T-helper 1 cell treated with Interleukin-12 subunit alpha and Interleukin-12 subunit beta and Interleukin-4 antibody, amounts not matched to agents 30 ng/mL and 1 ng/mL, for 36 hours (primary cell): ENCODE results near the gene ACADS. TPM values are rescaled to one million over a fixed set of nuclear protein-coding genes. Genes with fewer than 3 reads are reported as not detected.

Experiments
- intact Hi-C: fragments of 100-400 bp; cut with micrococcal nuclease; formaldehyde crosslinking; loops from one replicate; pipeline ENCODE4 v1.15.1; 2024
- total RNA-seq: library from RNA; stranded (reverse); gene quantifications from 2 replicates; pipeline ENCODE4 v1.2.3, GENCODE V29; 2022

Gene ACADS, protein sequence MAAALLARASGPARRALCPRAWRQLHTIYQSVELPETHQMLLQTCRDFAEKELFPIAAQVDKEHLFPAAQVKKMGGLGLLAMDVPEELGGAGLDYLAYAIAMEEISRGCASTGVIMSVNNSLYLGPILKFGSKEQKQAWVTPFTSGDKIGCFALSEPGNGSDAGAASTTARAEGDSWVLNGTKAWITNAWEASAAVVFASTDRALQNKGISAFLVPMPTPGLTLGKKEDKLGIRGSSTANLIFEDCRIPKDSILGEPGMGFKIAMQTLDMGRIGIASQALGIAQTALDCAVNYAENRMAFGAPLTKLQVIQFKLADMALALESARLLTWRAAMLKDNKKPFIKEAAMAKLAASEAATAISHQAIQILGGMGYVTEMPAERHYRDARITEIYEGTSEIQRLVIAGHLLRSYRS
- total RNA-seq, result 12.6 and 13.7 TPM in 2 replicates

DNA sequence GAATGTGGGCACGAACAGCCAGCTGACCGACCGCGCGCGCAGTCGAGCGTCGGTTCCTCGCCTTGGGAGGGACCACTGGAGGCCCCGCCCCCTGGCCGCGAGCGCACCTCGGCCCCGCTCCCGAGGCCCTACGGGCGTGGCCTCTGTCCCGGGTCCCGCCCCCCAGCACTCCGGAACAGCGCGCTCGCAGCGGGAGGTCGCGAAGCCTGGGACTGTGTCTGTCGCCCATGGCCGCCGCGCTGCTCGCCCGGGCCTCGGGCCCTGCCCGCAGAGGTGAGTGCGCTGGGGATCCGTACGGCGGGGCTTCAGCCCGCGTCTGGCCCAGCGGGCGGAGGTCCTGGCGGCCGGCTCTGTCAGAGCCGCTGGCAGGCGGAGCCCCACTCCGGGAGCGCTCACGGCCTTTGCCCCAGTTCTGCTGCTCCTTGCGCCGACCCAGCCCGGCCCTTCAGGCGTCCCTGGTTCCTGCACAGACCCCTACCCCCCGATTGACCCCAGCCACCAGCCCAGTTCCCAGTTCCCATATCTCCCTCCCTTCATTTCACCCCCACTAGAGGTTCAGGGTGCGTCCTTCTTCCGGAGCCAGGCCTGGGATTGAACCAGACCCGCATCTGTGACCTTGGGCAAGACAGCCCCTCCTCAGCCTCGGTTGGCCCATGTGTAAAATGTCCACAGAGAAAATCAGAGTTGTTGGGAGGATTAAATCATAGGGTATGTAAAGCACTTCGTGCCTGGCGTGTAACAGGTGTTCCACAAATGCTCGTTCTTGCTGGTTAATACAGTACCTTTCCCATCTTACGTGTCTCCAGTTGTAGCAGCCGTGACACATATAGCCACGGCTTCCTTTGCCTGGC is at the start of gene ACADS:
ACADS (plus strand) TSS at position 168 of the 851 bp plus-strand sequence; CDS start at position 228, 60 bp downstream.
- intact Hi-C loops, result loop anchor here (1.0 to 2.0 kb wide), 6 partner anchors 12 to 571 kb away; partner anchors contain the start of genes CAMKK2, POP5, SPPL3 and UNC119B

DNA sequence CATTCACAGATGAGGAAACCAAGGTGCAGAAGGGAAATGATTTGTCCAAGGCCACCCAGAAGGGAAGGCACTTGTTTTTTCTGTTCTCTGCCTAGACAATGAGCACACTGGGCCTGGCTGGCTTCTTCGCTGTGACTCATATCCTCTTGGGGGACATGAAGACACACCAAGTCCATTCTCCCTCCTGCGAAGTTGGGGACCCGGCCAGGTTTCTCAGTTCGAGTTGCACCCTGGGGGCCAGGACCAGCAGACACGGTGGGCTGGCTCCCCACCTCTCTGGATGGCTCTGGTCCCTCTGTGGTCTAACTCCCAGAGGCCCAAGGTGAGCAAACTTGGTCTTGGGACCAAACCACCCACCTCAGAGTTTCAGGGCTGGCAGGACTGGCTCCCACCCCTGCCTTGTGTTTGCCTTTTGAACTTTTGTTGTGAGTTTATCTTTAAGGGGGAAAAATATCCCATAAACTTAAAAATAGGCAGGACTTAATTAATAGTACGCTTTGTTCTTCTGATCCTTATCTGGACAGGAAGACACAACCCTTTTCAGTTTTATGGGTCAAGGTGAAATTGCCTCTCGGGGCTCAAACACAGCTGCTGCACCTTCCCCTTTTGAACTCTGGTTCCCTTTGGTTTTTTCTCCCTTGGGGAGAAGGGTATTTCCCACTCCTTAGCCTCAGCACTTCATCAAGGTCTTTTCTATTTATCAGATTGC is 47.7 kb upstream of the ACADS start:
- intact Hi-C loops, result loop anchor here (5.0 kb wide), 1 partner anchor 34 kb away; the partner anchor contains the start of gene UNC119B

DNA sequence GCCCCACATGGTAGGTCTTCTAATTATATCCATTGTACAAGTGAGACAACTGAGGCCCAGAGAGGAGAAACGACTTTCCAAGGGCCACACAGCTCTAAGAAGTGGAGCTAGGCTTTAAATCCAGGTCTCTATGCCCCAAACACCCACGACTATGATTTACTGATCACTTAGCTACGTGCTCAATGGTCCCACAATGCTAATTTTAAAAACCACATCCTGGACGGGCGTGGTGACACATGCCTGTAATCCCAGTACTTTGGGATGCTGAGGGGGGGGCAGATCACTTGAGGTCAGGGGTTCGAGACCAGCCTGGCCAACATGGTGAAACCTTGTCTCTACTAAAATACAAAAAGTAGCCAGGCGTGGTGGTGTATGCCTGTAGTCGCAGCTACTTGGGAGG is 47.1 kb upstream of the ACADS start:
- intact Hi-C loops, result loop anchor here (5.0 kb wide), 1 partner anchor 34 kb away; the partner anchor contains the start of gene UNC119B

DNA sequence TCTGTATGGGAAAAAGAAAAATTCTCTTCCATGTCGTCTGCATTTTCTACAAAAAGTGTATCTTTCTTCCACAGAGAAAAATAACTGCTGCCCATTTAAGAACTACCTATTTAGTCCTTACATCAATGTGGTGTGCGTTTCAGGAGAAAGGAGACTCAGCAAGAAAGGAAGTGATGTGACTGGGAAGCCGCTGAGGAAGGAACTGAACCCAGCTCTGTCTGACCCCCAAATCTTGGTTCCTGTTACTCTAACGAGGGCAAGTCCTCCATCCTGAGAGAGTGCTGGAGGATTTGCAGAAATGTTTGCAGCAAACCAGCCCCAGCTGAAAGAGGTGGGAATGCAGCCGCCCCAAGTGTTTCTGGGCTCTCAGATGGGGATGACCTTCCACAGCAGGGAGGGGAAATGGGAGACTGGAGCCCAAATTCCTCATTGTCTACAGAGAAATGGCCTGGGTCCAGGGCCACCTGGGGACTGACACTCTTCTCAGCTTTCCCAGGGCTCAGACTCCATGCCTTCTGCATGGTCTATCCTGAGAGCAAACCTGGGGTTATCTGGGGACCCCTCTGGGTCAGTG is 45.4 kb upstream of the ACADS start:
- intact Hi-C loops, result no loop called here

- intact Hi-C loops, result no loop called here
Observed at GRCh38 chr12:120684523-120684932, 41.1 kb upstream of the ACADS start.

DNA sequence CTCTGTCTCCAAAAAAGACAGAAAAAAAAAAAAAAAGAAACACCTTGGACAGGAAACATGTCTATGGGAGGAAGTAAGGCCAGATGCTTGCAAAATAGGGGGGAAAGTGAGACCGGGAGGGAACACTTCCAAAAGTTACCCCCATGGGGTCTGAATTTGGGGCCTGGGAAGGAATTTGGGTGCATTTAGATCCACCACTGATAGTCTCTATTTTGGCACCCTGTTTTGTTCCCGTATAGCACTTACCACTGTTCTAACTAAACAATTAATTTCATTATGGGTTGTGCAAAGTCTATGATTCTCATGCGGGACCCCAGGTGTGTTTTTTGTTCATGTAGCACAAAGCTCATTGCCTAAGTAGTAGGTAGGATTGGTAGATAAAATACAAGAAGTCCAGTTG is 40.1 kb upstream of the ACADS start:
- intact Hi-C loops, result loop anchor here (5.0 kb wide), 2 partner anchors 1018 to 1767 kb away; partner anchors contain the start of gene PRKAB1

DNA sequence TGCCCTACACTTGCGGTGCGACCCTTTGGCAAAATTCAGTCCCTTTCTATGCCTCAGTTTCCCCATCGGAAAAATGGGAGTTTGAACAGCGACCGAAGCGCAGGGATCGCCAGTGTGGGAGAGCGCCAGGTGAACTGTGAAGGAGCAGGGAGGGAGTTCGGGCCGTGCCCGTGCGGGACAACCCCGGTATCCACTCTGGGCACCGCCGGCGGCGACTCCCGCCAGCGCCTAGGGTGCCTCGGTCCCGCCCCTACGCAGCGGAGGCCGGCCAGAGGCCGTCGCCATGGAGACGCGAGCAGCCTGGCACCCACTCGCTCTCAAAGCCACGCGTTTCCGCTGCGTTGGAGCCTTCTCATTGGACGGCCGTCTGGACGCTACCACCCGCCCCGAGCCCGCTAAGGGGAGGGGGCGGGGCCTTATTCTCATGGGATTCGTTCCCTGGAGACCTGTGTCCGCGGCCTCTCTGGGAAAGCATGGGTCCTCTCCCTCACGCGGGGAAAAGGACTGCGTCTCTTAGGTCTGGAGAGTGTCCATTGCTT is 39.4 kb upstream of the ACADS start:
- intact Hi-C loops, result loop anchor here (1.0 to 5.0 kb wide), 18 partner anchors 24 to 1766 kb away; partner anchors contain the start of genes ACADS, ANAPC5, C12orf43 and CABP1

DNA sequence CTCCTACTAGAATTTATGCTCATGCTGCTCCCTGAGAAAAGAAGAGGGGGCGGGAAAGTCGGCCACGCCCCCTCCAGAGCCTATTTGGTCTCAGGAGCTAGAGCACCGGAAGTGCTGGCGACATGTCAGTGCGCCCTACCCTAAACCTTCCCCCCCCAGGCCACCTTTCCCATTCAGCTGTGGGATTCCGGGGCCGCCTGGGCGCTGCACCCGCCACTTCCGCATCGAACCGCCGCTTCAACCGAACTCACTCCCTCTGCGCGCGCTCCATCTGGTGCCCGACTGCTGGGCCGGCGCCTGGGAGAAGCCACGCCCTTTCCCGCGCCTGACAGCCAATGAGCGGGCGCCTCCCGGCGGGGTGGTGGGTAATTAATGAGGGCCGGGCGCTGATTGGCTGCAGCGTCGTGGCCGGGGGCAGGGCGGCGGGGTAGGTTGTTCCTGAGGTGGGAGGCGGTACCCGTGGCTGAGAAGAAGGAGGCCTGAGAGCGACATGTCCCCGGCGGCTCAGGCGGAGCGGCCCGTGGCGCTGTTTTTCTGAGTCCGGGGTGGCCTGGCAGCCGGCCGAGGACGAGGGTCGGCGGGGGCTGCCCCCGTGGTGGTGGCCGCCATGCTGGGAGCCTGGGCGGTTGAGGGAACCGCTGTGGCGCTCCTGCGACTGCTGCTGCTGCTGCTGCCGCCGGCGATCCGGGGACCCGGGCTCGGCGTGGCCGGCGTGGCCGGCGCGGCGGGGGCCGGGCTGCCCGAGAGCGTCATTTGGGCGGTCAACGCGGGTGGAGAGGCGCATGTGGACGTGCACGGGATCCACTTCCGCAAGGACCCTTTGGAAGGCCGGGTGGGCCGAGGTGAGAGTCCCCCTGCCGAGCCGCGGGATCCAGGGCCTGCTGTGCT is 38.7 kb upstream of the ACADS start, which contains the start of gene MLEC:
MLEC (plus strand) TSS at position 460 of the 888 bp plus-strand sequence; CDS start at position 608, 148 bp downstream.
- intact Hi-C loops, result loop anchor here (1.0 to 5.0 kb wide), 22 partner anchors 23 to 1765 kb away; partner anchors contain the start of genes ACADS, ANAPC5, C12orf43 and CABP1

GRCh38 chr12:120687578-120688289 is 37.9 kb upstream of the ACADS start:
- intact Hi-C loops, result loop anchor here (1.0 to 5.0 kb wide), 10 partner anchors 153 to 1765 kb away; partner anchors contain the start of genes CIT, COX6A1, DYNLL1 and OASL

- intact Hi-C loops, result loop anchor here (5.0 kb wide), 2 partner anchors 1021 to 1764 kb away; partner anchors contain the start of gene PRKAB1
Observed at GRCh38 chr12:120688527-120689071, 37.0 kb upstream of the ACADS start.

GRCh38 chr12:120689397-120690082 is 36.1 kb upstream of the ACADS start:
- intact Hi-C loops, result loop anchor here (5.0 kb wide), 2 partner anchors 1022 to 1763 kb away; partner anchors contain the start of gene PRKAB1

DNA sequence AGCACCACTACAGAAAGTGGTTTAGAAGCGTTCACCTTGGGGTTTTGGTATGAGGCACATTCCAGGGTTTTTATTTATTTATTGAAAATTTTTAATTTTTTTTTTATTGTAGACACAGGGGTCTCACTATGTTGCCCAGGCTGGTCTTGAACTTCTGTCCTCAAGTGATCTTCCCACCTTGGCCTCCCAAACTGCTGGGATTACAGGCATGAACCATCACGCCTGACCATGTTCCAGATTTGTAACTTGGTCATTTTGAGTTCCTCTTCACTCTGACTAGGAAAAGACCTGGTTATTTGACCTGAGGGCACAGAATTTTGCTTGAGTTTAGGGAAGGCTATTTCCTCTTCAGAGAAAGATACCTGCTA is 35.6 kb upstream of the ACADS start:
- intact Hi-C loops, result no loop called here

DNA sequence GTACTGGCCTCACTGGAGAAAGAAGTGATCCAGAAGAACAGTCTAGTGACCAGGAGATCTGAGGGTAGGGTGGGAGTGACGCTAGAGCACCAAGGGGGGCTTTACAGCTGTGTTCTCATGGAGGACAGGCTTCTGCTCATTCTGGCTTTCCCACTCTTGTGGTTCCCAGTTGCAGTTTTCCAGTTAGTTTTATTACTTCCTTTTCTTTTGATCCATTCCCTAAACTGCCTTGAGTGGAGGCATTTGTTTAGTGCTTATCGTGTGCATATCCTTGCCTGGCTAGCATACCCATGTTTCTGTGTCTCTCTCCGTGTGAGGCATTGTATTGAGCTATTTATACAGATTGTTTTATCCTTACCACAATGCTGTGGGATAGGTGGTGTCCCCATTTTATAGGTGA is 34.6 kb upstream of the ACADS start:
- intact Hi-C loops, result no loop called here

- intact Hi-C loops, result no loop called here
Observed at GRCh38 chr12:120692524-120693033, 33.0 kb upstream of the ACADS start.

- intact Hi-C loops, result no loop called here
Observed at GRCh38 chr12:120693848-120694247, 31.8 kb upstream of the ACADS start.

DNA sequence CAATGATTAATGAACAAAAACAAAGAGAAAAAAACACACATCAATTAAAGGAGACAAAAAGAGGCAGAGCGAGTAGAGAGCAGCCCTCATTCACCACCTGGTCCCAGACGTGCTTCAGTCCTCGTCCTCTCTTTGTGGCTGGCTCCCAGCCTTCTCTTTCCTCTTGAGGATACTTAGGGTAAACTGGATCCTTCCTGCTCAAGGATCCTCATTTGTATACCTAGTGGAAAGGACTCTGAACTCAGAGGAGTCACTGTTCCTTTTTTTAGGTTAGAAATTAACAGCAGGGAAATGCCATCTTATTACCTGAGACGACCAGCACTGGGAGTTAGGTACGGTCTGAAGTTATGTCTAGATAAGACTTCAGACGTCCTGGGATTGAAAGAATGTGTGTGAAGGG is 29.0 kb upstream of the ACADS start:
- intact Hi-C loops, result no loop called here

DNA sequence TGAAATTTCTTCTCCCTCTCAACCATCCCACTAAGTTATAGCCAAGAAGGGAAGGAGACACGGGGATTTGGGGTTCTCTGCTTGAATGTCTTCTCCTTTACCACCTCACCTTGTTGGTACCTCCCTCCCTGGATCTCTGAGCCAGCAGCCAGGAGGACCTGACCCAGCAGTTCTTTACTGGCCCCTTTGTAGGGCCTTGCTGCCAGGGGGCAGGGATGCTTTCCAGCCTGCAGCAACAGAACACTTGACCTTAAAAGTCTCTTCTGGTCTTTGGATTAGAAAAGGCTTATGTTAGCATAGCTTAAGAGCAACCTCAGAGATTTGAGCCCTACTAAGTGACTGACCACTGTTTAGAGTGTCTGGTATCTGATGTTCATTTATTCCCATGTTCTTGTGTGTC is 28.3 kb upstream of the ACADS start:
- intact Hi-C loops, result no loop called here
